Lower leg skin (tissue), 3 donors: Measurements from ENCODE around the gene ALMS1.

Source experiments
- POLR2A ChIP-seq, 2 donors: fragments of 450-650 bp; IDR thresholded peaks; one replicate each; pipeline ENCODE4 v1.6.1; 2016 to 2017; ENCODE audit warnings: antibody characterized with exemption in 2 of 2, mild to moderate bottlenecking in 1 of 2, moderate library complexity in 1 of 2
- TF ChIP-seq, protein P1 (sequence below), 3 donors: fragments of 450-650 bp; IDR thresholded peaks; one replicate each; pipeline ENCODE4 v1.5.1; 2016; ENCODE audit warnings: antibody characterized with exemption in 3 of 3, mild to moderate bottlenecking in 3 of 3, moderate library complexity in 2 of 3

DNA sequence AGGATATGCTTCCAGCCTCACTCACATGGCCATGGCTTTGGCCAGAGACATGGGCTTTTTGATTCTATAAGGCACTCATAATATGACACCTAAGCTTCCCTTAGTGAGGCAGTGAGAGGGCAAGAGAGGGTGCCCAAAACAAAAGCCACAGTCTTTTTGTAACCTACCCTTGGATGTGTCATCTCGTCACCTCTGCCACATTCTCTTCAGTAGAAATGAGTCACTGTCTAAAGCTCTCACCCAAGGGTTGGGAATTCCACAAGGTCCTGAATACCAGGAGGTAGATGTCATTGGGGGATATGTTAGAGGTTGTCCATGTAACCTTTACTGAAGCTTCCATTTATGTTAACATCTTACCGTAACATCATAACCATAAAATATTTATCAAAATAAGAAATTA, 108.4 kb downstream of the ALMS1 start:
- TF ChIP-seq, protein P1, sequence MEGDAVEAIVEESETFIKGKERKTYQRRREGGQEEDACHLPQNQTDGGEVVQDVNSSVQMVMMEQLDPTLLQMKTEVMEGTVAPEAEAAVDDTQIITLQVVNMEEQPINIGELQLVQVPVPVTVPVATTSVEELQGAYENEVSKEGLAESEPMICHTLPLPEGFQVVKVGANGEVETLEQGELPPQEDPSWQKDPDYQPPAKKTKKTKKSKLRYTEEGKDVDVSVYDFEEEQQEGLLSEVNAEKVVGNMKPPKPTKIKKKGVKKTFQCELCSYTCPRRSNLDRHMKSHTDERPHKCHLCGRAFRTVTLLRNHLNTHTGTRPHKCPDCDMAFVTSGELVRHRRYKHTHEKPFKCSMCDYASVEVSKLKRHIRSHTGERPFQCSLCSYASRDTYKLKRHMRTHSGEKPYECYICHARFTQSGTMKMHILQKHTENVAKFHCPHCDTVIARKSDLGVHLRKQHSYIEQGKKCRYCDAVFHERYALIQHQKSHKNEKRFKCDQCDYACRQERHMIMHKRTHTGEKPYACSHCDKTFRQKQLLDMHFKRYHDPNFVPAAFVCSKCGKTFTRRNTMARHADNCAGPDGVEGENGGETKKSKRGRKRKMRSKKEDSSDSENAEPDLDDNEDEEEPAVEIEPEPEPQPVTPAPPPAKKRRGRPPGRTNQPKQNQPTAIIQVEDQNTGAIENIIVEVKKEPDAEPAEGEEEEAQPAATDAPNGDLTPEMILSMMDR (IDR thresholded peaks at IDR 0.05): no peak
- no peak for TF ChIP-seq POLR2A (IDR thresholded peaks at IDR 0.05)
